ENCODE data around the gene ABCC3.

DNA sequence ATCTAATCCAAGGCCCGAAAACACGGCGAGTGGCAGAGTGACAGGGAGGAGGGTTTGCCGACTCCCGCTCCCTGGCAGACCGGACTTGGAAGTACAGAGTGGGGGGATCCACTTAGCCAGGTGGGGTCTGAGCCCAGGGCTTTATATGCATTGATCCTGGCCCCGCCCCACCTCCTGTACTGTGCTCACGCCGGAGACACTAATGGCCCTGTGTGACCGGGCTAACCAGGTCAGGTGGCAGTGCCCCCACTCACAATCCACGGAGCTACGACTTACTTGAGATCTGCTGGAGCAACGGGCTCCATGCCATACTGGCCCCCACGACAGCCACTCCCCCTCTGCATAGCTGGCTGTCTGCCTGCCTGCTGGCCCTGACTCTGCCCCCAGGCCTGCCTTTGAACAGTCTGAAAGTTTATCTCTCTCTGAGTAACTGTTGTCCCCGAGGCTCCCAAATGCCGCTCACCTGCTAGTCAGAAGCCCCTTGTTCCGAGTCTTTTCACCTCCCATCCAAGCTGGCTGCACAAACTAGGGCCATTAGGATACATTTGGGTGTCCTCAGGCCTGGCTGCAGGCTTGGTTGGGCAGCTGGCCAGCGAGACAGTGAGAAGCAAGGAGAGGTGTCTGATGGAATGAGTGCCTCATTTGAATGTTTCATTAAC is 46.2 kb upstream of the ABCC3 start:
- TF ChIP-seq CTCF (IDR thresholded peaks at IDR 0.05), result no peak
- no peak for TF ChIP-seq POLR2AphosphoS5 (IDR thresholded peaks at IDR 0.05)
- TF ChIP-seq POLR2A (IDR thresholded peaks at IDR 0.05), result no peak
